GM10266 (cell line): Measurements from ENCODE around the gene COMMD9.
A peak's percentile ranks its signal among the peaks of the same experiment; 100 is the strongest.

Experiments
- DNase-seq: peaks from one replicate; pipeline ENCODE4 v3.0.0; 2012; ENCODE audit errors: extremely low spot score
- TF ChIP-seq, protein P1 (sequence below): IDR thresholded peaks from 2 replicates; pipeline ENCODE4 v1.5.1; 2012; ENCODE audit warnings: mild to moderate bottlenecking, low read depth; ENCODE audit not compliant: control insufficient read depth, insufficient read depth; ENCODE audit errors: missing control alignments

Gene COMMD9

DNA sequence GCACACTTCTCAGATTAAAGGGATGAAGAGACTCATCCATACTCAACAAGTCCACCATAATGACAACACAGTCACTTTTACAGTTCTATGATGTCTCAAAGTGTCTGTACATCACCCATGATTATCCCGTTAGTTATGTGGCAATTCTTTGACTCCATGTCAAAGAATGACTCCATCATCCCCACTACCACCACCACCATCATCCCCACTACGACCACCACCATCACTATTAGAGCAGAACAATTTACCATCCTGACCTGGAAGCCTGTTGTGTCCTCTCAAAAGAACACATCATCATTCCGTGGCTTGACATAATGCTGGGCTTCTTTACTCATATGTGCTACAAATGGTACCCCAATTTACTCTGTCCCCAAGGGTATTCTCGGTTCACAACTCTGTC lies 20.6 kb upstream of the COMMD9 start:
- TF ChIP-seq, protein P1, sequence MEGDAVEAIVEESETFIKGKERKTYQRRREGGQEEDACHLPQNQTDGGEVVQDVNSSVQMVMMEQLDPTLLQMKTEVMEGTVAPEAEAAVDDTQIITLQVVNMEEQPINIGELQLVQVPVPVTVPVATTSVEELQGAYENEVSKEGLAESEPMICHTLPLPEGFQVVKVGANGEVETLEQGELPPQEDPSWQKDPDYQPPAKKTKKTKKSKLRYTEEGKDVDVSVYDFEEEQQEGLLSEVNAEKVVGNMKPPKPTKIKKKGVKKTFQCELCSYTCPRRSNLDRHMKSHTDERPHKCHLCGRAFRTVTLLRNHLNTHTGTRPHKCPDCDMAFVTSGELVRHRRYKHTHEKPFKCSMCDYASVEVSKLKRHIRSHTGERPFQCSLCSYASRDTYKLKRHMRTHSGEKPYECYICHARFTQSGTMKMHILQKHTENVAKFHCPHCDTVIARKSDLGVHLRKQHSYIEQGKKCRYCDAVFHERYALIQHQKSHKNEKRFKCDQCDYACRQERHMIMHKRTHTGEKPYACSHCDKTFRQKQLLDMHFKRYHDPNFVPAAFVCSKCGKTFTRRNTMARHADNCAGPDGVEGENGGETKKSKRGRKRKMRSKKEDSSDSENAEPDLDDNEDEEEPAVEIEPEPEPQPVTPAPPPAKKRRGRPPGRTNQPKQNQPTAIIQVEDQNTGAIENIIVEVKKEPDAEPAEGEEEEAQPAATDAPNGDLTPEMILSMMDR: no peak
- no peak for DNase-seq

DNA sequence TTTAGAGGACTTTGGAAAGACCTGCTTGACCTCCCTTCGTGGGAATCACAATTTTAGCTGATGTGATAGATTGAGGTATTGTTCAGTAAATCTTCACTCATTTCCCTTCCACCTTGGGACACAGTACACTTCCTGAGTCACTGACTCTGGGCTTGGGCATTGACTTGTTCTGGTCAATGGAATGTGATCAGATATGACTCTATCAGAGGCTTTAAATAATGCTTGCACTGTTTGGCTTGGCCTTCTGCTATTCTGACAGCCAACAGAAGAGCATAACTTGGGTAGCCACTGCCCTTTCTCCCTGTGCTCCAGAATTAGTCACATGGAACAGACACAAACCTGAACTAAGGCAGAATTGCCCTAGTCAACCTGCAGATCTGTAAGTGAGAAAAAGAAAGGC lies 19.4 kb upstream of the COMMD9 start:
- no peak for DNase-seq
- TF ChIP-seq, protein P1: no peak

DNA sequence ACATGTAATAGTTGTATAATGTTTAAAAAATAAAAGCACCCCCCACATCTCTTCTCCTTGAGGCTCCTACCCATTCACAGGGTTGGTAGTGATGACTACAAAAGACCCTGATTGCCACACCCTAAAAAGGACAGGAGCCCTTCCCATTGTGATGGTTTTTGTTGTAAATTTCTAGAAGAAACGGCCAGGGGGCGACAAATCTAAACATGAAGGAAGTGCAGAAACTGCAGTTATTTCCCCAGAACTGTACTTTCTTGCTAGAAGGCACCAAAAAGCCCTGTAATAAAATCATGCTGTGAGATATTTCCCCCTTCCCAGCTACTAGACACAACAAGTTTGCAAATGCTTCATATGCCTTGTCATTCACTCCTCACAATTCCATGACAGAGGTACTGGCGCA lies 17.7 kb upstream of the COMMD9 start:
- DNase-seq: no peak
- TF ChIP-seq, protein P1: peak; percentile 24

DNA sequence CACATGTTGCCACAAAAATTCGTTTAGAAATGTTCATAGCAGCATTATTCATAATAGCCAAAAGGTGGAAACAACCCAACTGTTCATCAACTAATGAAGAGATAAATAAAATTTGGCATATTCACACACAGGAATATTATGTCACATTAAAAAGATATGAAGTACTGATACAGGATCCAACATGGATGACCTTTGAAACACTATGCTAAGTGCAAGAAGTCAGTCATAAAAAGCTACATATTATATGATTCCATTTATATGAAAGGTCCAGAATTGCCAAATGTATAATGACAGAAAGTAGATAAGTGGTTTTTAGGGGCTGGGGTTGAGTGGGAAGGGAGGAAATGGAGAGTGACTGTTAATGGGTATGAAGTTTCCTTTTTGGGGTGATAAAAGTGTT lies 15.8 kb upstream of the COMMD9 start:
- DNase-seq: no peak
- TF ChIP-seq, protein P1: no peak

DNA sequence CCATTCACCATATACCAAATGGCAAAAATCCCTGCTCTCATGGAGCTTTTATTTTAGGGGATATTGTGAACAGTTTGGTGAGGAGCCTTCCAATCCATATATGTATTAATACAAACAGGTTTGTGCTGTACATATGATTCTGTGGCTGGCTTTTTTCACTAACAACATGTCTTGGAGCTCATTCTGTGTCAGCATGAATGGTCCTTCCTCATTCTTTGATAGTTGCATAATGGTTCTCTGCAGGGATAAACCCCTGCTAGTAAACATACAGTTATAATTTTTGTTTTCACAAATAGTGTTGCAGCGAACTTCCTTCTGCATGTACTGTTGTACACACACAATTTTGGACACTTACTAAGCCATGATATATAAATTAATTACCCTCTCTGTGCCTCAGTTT lies 15.1 kb upstream of the COMMD9 start:
- TF ChIP-seq, protein P1: no peak
- DNase-seq: no peak

DNA sequence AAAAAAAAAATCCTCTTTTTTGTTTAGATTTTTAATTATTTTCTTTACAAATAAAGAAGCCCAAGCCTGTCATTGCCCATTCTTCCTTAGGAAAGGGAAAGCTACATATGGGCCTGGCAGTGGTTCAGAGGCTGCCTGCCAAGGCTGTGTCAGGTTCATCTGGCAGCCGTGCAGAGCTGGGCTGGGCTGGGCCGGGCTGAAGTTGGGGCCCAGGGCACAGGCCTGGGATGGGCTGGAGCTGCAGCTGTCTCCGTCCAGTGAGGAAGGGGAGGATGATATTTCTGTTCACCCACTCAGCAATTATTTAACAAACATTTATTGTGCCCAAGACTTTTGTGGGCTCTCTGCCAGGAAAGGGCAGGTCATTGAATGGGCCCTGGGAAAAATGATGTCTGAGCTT lies 11.4 kb upstream of the COMMD9 start:
- TF ChIP-seq, protein P1: no peak
- no peak for DNase-seq

DNA sequence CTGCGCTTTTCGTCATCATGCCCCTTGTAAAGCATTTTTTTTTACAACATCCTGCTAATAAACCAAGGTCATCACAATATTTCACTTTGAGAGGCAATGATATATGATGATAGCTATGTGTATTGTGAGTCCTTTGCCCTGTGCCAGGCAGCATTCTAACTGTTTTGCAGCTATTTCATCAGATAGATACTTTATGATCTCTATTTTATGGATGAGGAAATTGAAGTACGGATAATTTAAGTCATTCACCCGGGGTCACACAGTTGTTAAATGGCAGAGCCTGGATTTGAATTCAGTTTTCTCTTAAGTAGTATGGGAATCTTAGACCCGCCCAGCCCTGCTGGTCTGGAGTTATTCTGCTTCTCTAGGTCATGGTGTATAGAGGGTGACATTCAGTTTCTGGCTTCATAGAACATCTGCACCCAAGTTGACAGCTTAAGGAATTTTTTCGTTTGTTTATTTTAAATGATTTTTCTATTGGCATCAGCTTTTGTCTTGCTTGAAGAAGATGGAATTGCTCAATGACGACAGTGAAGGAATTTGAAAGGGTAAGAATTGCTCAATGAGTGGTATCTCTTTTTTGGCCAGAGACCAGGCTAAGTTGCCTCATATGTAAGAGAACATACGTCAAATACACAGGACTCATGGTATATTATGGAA lies 7.8 kb upstream of the COMMD9 start:
- TF ChIP-seq, protein P1: no peak
- no peak for DNase-seq
